Measurements from ENCODE around the gene GNAS-AS1. TPM values are rescaled to one million over a fixed set of nuclear protein-coding genes. Genes with fewer than 3 reads are reported as not detected.

Gene GNAS-AS1
- total and polyA plus RNA-seq, 2 of the 8 experiments (the other 6 are each of a cell fraction or from before 2014, with no cell fraction given), result 4.7 to 13.7 TPM

DNA sequence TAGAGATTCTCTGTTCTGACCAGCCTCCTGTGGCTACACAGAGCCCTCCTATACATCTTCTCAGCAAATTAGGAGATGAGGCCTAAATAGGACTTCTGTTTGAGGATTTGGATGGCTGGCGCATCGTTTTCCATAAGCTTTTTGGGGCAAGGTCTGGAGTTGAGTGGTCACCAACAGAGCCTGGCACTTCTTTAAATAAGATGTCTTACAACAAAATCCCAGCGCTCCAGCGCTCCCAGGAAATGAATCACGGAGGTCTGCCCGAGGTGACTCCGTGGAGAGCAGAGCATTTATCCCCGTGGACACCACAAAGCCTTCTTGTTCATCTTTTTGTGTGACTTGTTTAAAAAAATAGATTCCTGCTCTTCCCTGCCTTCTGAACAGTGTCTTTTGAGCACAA is 75.3 kb downstream of the GNAS-AS1 start (continued):
- TF ChIP-seq CTBP2 (IDR thresholded peaks at IDR 0.05; ENCODE audit: borderline replicate concordance, insufficient read depth, insufficient read length, low read length) (no peak), FOSL1 (IDR thresholded peaks at IDR 0.05; ENCODE audit: insufficient read depth, low read depth, low read length) (no peak)
- TF ChIP-seq, protein P1, sequence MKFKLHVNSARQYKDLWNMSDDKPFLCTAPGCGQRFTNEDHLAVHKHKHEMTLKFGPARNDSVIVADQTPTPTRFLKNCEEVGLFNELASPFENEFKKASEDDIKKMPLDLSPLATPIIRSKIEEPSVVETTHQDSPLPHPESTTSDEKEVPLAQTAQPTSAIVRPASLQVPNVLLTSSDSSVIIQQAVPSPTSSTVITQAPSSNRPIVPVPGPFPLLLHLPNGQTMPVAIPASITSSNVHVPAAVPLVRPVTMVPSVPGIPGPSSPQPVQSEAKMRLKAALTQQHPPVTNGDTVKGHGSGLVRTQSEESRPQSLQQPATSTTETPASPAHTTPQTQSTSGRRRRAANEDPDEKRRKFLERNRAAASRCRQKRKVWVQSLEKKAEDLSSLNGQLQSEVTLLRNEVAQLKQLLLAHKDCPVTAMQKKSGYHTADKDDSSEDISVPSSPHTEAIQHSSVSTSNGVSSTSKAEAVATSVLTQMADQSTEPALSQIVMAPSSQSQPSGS (IDR thresholded peaks at IDR 0.05; ENCODE audit: low read length), result no peak
